ENCODE measurements around the gene OR51B5.
"Not testable (repeated sequence)": the region's sequence is repeated elsewhere in the genome, so short reads cannot be mapped to it uniquely, and the experiment has no call there.

Gene OR51B5

GRCh38 chr11:5363679-5364078, 20.4 kb upstream of the OR51B5 start:
- whole genome bisulfite sequencing, result 100% methylated on average over 1 of the region's 1 CpG
- H3K27ac ChIP-seq (ENCODE audit: low read depth, low read length), result no peak overlapping the region
- no peaks in the 10 kb centered on the region for H3K9me3 ChIP-seq (ENCODE audit: insufficient read depth, low read depth, low read length)
- H3K4me3 ChIP-seq (ENCODE audit: low read length), result no peak overlapping the region
- peaks cover 9% of the 10 kb centered on the region for H3K4me1 ChIP-seq (ENCODE audit: insufficient read depth, low read length)
- H3K27me3 ChIP-seq (ENCODE audit: insufficient read depth, low read length), result no peaks in the 10 kb centered on the region
- no peak overlapping the region for H3K9ac ChIP-seq (ENCODE audit: low read depth, low read length)
- no peaks in the 10 kb centered on the region for H3K36me3 ChIP-seq (ENCODE audit: insufficient read depth, low read length)

GRCh38 chr11:5362017-5362625, 18.8 kb upstream of the OR51B5 start:
- H3K9me3 ChIP-seq (ENCODE audit: insufficient read depth, low read depth, low read length), result no peaks in the 10 kb centered on the region
- H3K27me3 ChIP-seq (ENCODE audit: insufficient read depth, low read length), result no peaks in the 10 kb centered on the region
- no peaks in the 10 kb centered on the region for H3K4me1 ChIP-seq (ENCODE audit: insufficient read depth, low read length)
- H3K36me3 ChIP-seq (ENCODE audit: insufficient read depth, low read length), result no peaks in the 10 kb centered on the region
- H3K27ac ChIP-seq (ENCODE audit: low read depth, low read length), result no peak overlapping the region
- 96% methylated on average over 3 of the region's 3 CpGs for WGBS
- no peak overlapping the region for H3K9ac ChIP-seq (ENCODE audit: low read depth, low read length)
- no peak overlapping the region for H3K4me3 ChIP-seq (ENCODE audit: low read length)

- not testable (repeated sequence) for H3K9me3 ChIP-seq (ENCODE audit: insufficient read depth, low read depth, low read length)
Observed at GRCh38 chr11:5356031-5356430, 12.7 kb upstream of the OR51B5 start.

DNA sequence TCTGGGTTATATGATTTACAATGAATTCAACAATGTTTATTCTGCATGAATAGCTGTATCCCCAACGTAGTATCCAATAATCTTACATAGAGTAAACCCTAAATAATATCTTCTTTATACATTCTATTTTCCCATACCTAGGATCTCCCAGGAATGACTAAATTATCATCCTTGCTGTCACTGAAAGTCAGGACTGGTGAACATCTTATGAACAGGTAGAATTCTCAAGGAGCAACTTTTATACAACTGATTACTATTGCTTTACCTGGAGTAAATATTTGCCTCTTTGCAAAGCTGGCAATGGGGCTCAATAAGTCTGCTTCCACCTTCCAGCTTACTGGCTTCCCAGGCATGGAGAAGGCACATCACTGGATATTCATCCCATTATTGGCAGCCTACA, 7.9 kb upstream of the OR51B5 start, which contains the start of gene OR51B6:
Gene OR51B6 (plus strand): TSS at position 301 of the 400 bp plus-strand sequence. CDS start 0 bp downstream, at position 301.
- Histone ChIP-seq H3K36me3 (ENCODE audit: insufficient read depth, low read length) (no peaks in the 10 kb centered on the region), H3K27ac (ENCODE audit: low read depth, low read length) (no peak within 1 kb of the TSS), H3K4me3 (ENCODE audit: low read length) (no peak within 1 kb of the TSS), H3K9ac (ENCODE audit: low read depth, low read length) (no peak within 1 kb of the TSS), H3K27me3 (ENCODE audit: insufficient read depth, low read length) (no peaks in the 10 kb centered on the region), H3K4me1 (ENCODE audit: insufficient read depth, low read length) (peaks cover 14% of the 10 kb centered on the region), H3K9me3 (ENCODE audit: insufficient read depth, low read depth, low read length) (no peaks in the 10 kb centered on the region)
- WGBS, result 100% methylated on average over 1 of the region's 1 CpG

More at GRCh38 chr11:5356031-5356430, 12.7 kb upstream of the OR51B5 start:
- WGBS, result 100% methylated on average over 1 of the region's 5 CpGs
- H3K27me3 ChIP-seq (ENCODE audit: insufficient read depth, low read length); H3K36me3 ChIP-seq (ENCODE audit: insufficient read depth, low read length); H3K9ac ChIP-seq (ENCODE audit: low read depth, low read length); H3K4me3 ChIP-seq (ENCODE audit: low read length); H3K4me1 ChIP-seq (ENCODE audit: insufficient read depth, low read length); H3K27ac ChIP-seq (ENCODE audit: low read depth, low read length): not testable (repeated sequence)

- Histone ChIP-seq H3K27ac (ENCODE audit: low read depth, low read length) (no peak overlapping the region), H3K4me1 (ENCODE audit: insufficient read depth, low read length) (peaks cover 14% of the 10 kb centered on the region), H3K27me3 (ENCODE audit: insufficient read depth, low read length) (no peaks in the 10 kb centered on the region), H3K9me3 (ENCODE audit: insufficient read depth, low read depth, low read length) (no peaks in the 10 kb centered on the region), H3K36me3 (ENCODE audit: insufficient read depth, low read length) (no peaks in the 10 kb centered on the region), H3K4me3 (ENCODE audit: low read length) (no peak overlapping the region), H3K9ac (ENCODE audit: low read depth, low read length) (no peak overlapping the region)
- 61% methylated on average over 1 of the region's 1 CpG for WGBS
Observed at GRCh38 chr11:5349550-5349949, 6.2 kb upstream of the OR51B5 start.

DNA sequence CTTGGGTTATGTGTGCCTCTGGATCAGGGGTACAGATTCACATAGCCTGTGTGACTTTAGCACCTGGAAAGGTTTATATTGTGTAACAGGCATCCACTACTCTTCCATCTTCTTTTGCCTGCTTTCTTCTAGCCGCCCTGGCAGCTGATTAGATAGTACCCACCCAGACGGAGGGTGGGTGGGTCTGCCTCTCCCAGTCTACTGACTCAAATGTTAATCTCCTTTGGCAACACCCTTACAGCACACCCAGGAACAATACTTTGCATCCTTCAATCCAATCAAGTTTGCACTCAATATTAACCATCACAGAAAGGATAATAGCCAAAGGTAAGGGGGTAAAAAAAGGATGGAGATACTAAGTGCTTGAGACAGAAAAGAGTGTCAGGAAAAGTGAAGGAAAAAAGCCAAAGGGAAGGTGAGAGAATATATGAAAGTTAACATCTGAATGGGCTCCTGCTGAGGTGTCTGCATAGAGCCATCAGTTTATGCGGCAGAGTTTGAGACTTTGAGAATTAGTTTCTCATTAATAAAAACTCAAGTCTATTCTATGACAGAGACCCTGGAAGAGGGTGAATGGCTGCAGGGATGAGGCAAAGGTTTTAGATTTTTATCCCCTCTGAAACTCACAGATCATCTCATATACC, 5.3 kb upstream of the OR51B5 start:
- H3K36me3 ChIP-seq (ENCODE audit: insufficient read depth, low read length), result no peaks in the 10 kb centered on the region
- no peaks in the 10 kb centered on the region for H3K27me3 ChIP-seq (ENCODE audit: insufficient read depth, low read length)
- WGBS, result 38% methylated on average over 3 of the region's 3 CpGs

GRCh38 chr11:5345831-5346230, 2.5 kb upstream of the OR51B5 start:
- Histone ChIP-seq H3K4me3 (ENCODE audit: low read length) (no peak overlapping the region), H3K9ac (ENCODE audit: low read depth, low read length) (no peak overlapping the region), H3K36me3 (ENCODE audit: insufficient read depth, low read length) (no peaks in the 10 kb centered on the region), H3K27ac (ENCODE audit: low read depth, low read length) (no peak overlapping the region), H3K4me1 (ENCODE audit: insufficient read depth, low read length) (peaks cover 14% of the 10 kb centered on the region), H3K9me3 (ENCODE audit: insufficient read depth, low read depth, low read length) (no peaks in the 10 kb centered on the region), H3K27me3 (ENCODE audit: insufficient read depth, low read length) (no peaks in the 10 kb centered on the region)
- 95% methylated on average over 3 of the region's 3 CpGs for WGBS

More for the DNA sequence above, 5.3 kb upstream of the OR51B5 start:
- Histone ChIP-seq H3K4me1 (ENCODE audit: insufficient read depth, low read length) (peaks cover 14% of the 10 kb centered on the region), H3K9ac (ENCODE audit: low read depth, low read length) (no peak overlapping the region), H3K27ac (ENCODE audit: low read depth, low read length) (no peak overlapping the region), H3K4me3 (ENCODE audit: low read length) (no peak overlapping the region), H3K9me3 (ENCODE audit: insufficient read depth, low read depth, low read length) (no peaks in the 10 kb centered on the region)

- H3K4me3 ChIP-seq (ENCODE audit: low read length), result no peak overlapping the region
- no peaks in the 10 kb centered on the region for H3K9me3 ChIP-seq (ENCODE audit: insufficient read depth, low read depth, low read length)
- H3K9ac ChIP-seq (ENCODE audit: low read depth, low read length), result no peak overlapping the region
- WGBS, result 100% methylated on average over 1 of the region's 1 CpG
- no peaks in the 10 kb centered on the region for H3K4me1 ChIP-seq (ENCODE audit: insufficient read depth, low read length)
- H3K27ac ChIP-seq (ENCODE audit: low read depth, low read length), result no peak overlapping the region
- no peaks in the 10 kb centered on the region for H3K27me3 ChIP-seq (ENCODE audit: insufficient read depth, low read length)
- H3K36me3 ChIP-seq (ENCODE audit: insufficient read depth, low read length), result no peaks in the 10 kb centered on the region
Observed at GRCh38 chr11:5339771-5340322, 3.5 kb downstream of the OR51B5 start.

DNA sequence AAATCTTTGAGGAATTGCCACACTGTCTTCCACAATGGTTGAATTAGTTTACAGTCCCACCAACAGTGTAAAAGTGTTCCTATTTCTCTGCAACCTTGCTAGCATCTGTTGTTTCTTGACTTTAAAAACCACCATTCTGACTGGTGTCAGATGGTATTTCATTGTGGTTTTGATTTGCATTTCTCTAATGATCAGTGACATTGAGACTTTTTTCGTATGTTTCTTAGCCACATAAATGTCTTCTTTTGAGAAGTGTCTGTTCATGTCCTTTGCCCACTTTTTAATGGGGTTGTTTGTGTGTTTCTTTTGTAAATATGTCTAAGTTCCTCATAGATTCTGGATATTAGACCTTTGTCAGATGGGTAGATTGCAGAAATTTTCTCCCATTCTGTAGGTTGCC, 6.1 kb downstream of the OR51B5 start:
- 80% methylated on average over 1 of the region's 1 CpG for WGBS
- not testable (repeated sequence) for H3K27me3 ChIP-seq (ENCODE audit: insufficient read depth, low read length); H3K9me3 ChIP-seq (ENCODE audit: insufficient read depth, low read depth, low read length); H3K4me1 ChIP-seq (ENCODE audit: insufficient read depth, low read length); H3K36me3 ChIP-seq (ENCODE audit: insufficient read depth, low read length); H3K27ac ChIP-seq (ENCODE audit: low read depth, low read length); H3K9ac ChIP-seq (ENCODE audit: low read depth, low read length); H3K4me3 ChIP-seq (ENCODE audit: low read length)

- Histone ChIP-seq H3K27me3 (ENCODE audit: insufficient read depth, low read length) (no peaks in the 10 kb centered on the region), H3K9me3 (ENCODE audit: insufficient read depth, low read depth, low read length) (no peaks in the 10 kb centered on the region), H3K9ac (ENCODE audit: low read depth, low read length) (no peak overlapping the region), H3K36me3 (ENCODE audit: insufficient read depth, low read length) (no peaks in the 10 kb centered on the region), H3K4me1 (ENCODE audit: insufficient read depth, low read length) (no peaks in the 10 kb centered on the region), H3K4me3 (ENCODE audit: low read length) (no peak overlapping the region), H3K27ac (ENCODE audit: low read depth, low read length) (no peak overlapping the region)
Observed at GRCh38 chr11:5336331-5336730, 7.0 kb downstream of the OR51B5 start.

DNA sequence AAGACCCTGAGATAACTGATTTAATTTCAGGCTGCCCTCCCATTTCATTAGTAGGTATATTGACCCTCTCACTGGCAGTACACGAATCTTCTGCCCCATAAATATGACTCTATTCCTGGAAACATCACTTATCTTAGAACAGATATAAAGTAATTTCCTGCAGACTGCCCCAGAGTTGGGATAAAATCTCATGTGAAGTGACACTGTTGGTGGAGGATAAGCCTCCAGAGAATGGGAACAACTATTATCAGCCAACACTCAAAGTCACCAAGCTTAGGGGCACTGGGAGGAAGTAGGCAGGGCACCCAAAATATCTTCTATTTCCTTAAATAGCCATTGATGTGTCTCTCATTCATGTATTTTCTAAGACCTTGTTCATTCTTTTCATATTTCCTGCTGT, 8.2 kb downstream of the OR51B5 start:
- Histone ChIP-seq H3K4me1 (ENCODE audit: insufficient read depth, low read length) (no peaks in the 10 kb centered on the region), H3K4me3 (ENCODE audit: low read length) (no peak overlapping the region), H3K27ac (ENCODE audit: low read depth, low read length) (no peak overlapping the region), H3K9ac (ENCODE audit: low read depth, low read length) (no peak overlapping the region), H3K36me3 (ENCODE audit: insufficient read depth, low read length) (no peaks in the 10 kb centered on the region), H3K9me3 (ENCODE audit: insufficient read depth, low read depth, low read length) (no peaks in the 10 kb centered on the region), H3K27me3 (ENCODE audit: insufficient read depth, low read length) (no peaks in the 10 kb centered on the region)
- WGBS, result 84% methylated on average over 1 of the region's 1 CpG

Measured in HUES64 (cell line).